ENCODE data around the gene CDC23. TPM values are rescaled to one million over a fixed set of nuclear protein-coding genes. Genes with fewer than 3 reads are reported as not detected.

Gene CDC23
- total RNA-seq, 1 experiment from 2014 or later, result 49.7 TPM

- CTCF ChIA-PET, result interaction anchor here (0.5 to 11.1 kb wide), 7 partner anchors 9 to 181 kb away, joined by 3 to 113 read pairs (median 5); partner anchors contain the start of gene KDM3B
- H3K36me3 Mint-ChIP-seq (ENCODE audit: insufficient read depth, unreplicated experiment), result peaks cover 6% of the 10 kb centered on the region
- POLR2A ChIA-PET, result interaction anchor here (0.7 to 1.5 kb wide), 3 partner anchors 44 to 119 kb away, joined by 3 read pairs; no protein-coding TSS in a partner anchor
- no peaks in the 10 kb centered on the region for H3K9me3 Mint-ChIP-seq (ENCODE audit: unreplicated experiment)
- peaks cover 5% of the 10 kb centered on the region for H3K4me1 Mint-ChIP-seq (ENCODE audit: insufficient read depth, unreplicated experiment)
- intact Hi-C loops (cut with micrococcal nuclease), result no loop called here
- H3K27ac Mint-ChIP-seq (ENCODE audit: low read depth, unreplicated experiment), result no peak overlapping the region
- BruUV-seq (replicated peaks), result no TSS peak
- DNase-seq (ENCODE audit: unreplicated experiment), result peak; percentile 62
- TF ChIP-seq, protein P1, sequence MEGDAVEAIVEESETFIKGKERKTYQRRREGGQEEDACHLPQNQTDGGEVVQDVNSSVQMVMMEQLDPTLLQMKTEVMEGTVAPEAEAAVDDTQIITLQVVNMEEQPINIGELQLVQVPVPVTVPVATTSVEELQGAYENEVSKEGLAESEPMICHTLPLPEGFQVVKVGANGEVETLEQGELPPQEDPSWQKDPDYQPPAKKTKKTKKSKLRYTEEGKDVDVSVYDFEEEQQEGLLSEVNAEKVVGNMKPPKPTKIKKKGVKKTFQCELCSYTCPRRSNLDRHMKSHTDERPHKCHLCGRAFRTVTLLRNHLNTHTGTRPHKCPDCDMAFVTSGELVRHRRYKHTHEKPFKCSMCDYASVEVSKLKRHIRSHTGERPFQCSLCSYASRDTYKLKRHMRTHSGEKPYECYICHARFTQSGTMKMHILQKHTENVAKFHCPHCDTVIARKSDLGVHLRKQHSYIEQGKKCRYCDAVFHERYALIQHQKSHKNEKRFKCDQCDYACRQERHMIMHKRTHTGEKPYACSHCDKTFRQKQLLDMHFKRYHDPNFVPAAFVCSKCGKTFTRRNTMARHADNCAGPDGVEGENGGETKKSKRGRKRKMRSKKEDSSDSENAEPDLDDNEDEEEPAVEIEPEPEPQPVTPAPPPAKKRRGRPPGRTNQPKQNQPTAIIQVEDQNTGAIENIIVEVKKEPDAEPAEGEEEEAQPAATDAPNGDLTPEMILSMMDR (IDR thresholded peaks at IDR 0.05; ENCODE audit: unreplicated experiment), result no peak
- no peak overlapping the region for H3K4me3 Mint-ChIP-seq (ENCODE audit: unreplicated experiment)
- no peaks in the 10 kb centered on the region for H3K27me3 Mint-ChIP-seq (ENCODE audit: insufficient read depth, unreplicated experiment)
These were observed 18.0 kb upstream of the CDC23 start for GRCh38 chr5:138230981-138231589.

DNA sequence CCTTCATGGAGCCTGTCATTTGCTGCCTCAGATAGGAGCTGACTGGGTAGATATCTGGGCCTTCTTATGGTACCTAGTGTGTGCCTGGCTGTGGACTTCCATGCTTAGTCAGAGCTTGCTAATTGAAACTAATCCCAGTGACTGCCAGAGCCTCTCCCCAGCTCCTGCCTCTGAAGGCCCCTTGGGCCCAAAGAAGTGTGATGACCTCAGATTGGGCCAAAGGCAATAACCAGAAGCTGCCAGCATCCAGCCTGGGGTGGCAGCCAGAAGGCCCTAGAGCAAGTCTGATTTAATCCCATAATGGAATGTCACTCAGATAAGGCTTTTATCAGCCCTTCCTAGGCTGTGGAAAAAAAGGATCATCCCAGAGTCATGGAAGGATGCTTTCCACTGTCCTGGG, 17.1 kb upstream of the CDC23 start:
- H3K9me3 Mint-ChIP-seq (ENCODE audit: unreplicated experiment), result no peaks in the 10 kb centered on the region
- peaks cover 5% of the 10 kb centered on the region for H3K4me1 Mint-ChIP-seq (ENCODE audit: insufficient read depth, unreplicated experiment)
- intact Hi-C loops (cut with micrococcal nuclease), result no loop called here
- peaks cover 6% of the 10 kb centered on the region for H3K36me3 Mint-ChIP-seq (ENCODE audit: insufficient read depth, unreplicated experiment)
- no peak overlapping the region for H3K4me3 Mint-ChIP-seq (ENCODE audit: unreplicated experiment)
- TF ChIP-seq, protein P1 (IDR thresholded peaks at IDR 0.05; ENCODE audit: unreplicated experiment), result no peak
- no peak for DNase-seq (ENCODE audit: unreplicated experiment)
- BruUV-seq (replicated peaks), result no TSS peak
- POLR2A ChIA-PET, result interaction anchor here (0.7 to 1.2 kb wide), 3 partner anchors 17 to 123 kb away, joined by 3 to 5 read pairs (median 3); partner anchors contain the start of genes CDC23 and KDM3B
- H3K27me3 Mint-ChIP-seq (ENCODE audit: insufficient read depth, unreplicated experiment), result no peaks in the 10 kb centered on the region
- peak overlapping the region; percentile 28 for H3K27ac Mint-ChIP-seq (ENCODE audit: low read depth, unreplicated experiment)
- CTCF ChIA-PET, result interaction anchor here (0.9 to 2.2 kb wide), 3 partner anchors 53 to 181 kb away, joined by 3 to 7 read pairs (median 3); no protein-coding TSS in a partner anchor

GRCh38 chr5:138229387-138229786, 16.3 kb upstream of the CDC23 start:
- BruUV-seq (replicated peaks), result no TSS peak
- intact Hi-C loops (cut with micrococcal nuclease), result no loop called here
- H3K27ac Mint-ChIP-seq (ENCODE audit: low read depth, unreplicated experiment), result no peak overlapping the region
- H3K4me3 Mint-ChIP-seq (ENCODE audit: unreplicated experiment), result no peak overlapping the region
- H3K4me1 Mint-ChIP-seq (ENCODE audit: insufficient read depth, unreplicated experiment), result peaks cover 5% of the 10 kb centered on the region
- H3K9me3 Mint-ChIP-seq (ENCODE audit: unreplicated experiment), result no peaks in the 10 kb centered on the region
- no peak for DNase-seq (ENCODE audit: unreplicated experiment)
- ChIA-PET CTCF (interaction anchor here (0.6 to 2.2 kb wide), 5 partner anchors 54 to 1038 kb away, joined by 3 to 7 read pairs (median 5); no protein-coding TSS in a partner anchor), POLR2A (interaction anchor here (0.6 to 1.2 kb wide), 4 partner anchors 16 to 1564 kb away, joined by 3 to 5 read pairs (median 4); partner anchors contain the start of genes CDC23 and KDM3B)
- no peaks in the 10 kb centered on the region for H3K27me3 Mint-ChIP-seq (ENCODE audit: insufficient read depth, unreplicated experiment)
- TF ChIP-seq, protein P1 (IDR thresholded peaks at IDR 0.05; ENCODE audit: unreplicated experiment), result no peak
- H3K36me3 Mint-ChIP-seq (ENCODE audit: insufficient read depth, unreplicated experiment), result peaks cover 6% of the 10 kb centered on the region

GRCh38 chr5:138226910-138227309, 13.8 kb upstream of the CDC23 start:
- POLR2A ChIA-PET, result no interaction called here
- H3K27me3 Mint-ChIP-seq (ENCODE audit: insufficient read depth, unreplicated experiment), result no peaks in the 10 kb centered on the region
- peaks cover 12% of the 10 kb centered on the region for H3K4me1 Mint-ChIP-seq (ENCODE audit: insufficient read depth, unreplicated experiment)
- intact Hi-C loops (cut with micrococcal nuclease), result no loop called here
- no peaks in the 10 kb centered on the region for H3K9me3 Mint-ChIP-seq (ENCODE audit: unreplicated experiment)
- no peaks in the 10 kb centered on the region for H3K36me3 Mint-ChIP-seq (ENCODE audit: insufficient read depth, unreplicated experiment)
- no peak overlapping the region for H3K27ac Mint-ChIP-seq (ENCODE audit: low read depth, unreplicated experiment)
- TF ChIP-seq, protein P1 (IDR thresholded peaks at IDR 0.05; ENCODE audit: unreplicated experiment), result no peak
- no TSS peak for BruUV-seq (replicated peaks)
- no peak for DNase-seq (ENCODE audit: unreplicated experiment)
- CTCF ChIA-PET, result interaction anchor here (1.5 to 10.3 kb wide), 3 partner anchors 22 to 127 kb away, joined by 4 to 106 read pairs (median 5); partner anchors contain the start of gene KDM3B
- no peak overlapping the region for H3K4me3 Mint-ChIP-seq (ENCODE audit: unreplicated experiment)
